HG02981 (cell line): ENCODE results near the gene RAB3GAP1.
"Not testable (repeated sequence)": the region's sequence is repeated elsewhere in the genome, so short reads cannot be mapped to it uniquely, and the experiment has no call there.

Experiments
- ATAC-seq: cut with Tn5 transposase; IDR thresholded peaks from one replicate; pipeline ENCODE4 v1.9.1; 2021; ENCODE audit warnings: mild to moderate bottlenecking, moderate library complexity; ENCODE audit not compliant: unreplicated experiment

The RAB3GAP1 gene

GRCh38 chr2:135052997-135053474 lies 944 bp downstream of the RAB3GAP1 start:
- ATAC-seq, result peak; percentile 34

GRCh38 chr2:135055182-135055786 lies 3.2 kb downstream of the RAB3GAP1 start:
- ATAC-seq, result no peak

- no peak for ATAC-seq
Observed at GRCh38 chr2:135056790-135057189, 4.7 kb downstream of the RAB3GAP1 start.

GRCh38 chr2:135059577-135059976 lies 7.5 kb downstream of the RAB3GAP1 start:
- no peak for ATAC-seq

GRCh38 chr2:135063210-135063609 lies 11.1 kb downstream of the RAB3GAP1 start:
- ATAC-seq, result no peak

GRCh38 chr2:135064149-135064548 lies 12.1 kb downstream of the RAB3GAP1 start:
- no peak for ATAC-seq

GRCh38 chr2:135066710-135067109 lies 14.6 kb downstream of the RAB3GAP1 start:
- no peak for ATAC-seq

GRCh38 chr2:135072125-135072997 lies 20.3 kb downstream of the RAB3GAP1 start:
- ATAC-seq, result no peak

GRCh38 chr2:135074216-135074615 lies 22.1 kb downstream of the RAB3GAP1 start:
- no peak for ATAC-seq

- no peak for ATAC-seq
Observed at GRCh38 chr2:135076556-135076955, 24.5 kb downstream of the RAB3GAP1 start.

GRCh38 chr2:135078417-135078816 lies 26.3 kb downstream of the RAB3GAP1 start:
- ATAC-seq, result no peak

GRCh38 chr2:135086222-135086621 lies 34.1 kb downstream of the RAB3GAP1 start:
- ATAC-seq, result no peak

GRCh38 chr2:135089597-135089996 lies 37.5 kb downstream of the RAB3GAP1 start:
- ATAC-seq, result not testable (repeated sequence)

GRCh38 chr2:135091681-135092080 lies 39.6 kb downstream of the RAB3GAP1 start:
- ATAC-seq, result no peak

GRCh38 chr2:135093193-135093592 lies 41.1 kb downstream of the RAB3GAP1 start:
- no peak for ATAC-seq

GRCh38 chr2:135093670-135094330 lies 41.7 kb downstream of the RAB3GAP1 start:
- ATAC-seq, result no peak

- ATAC-seq, result no peak
Observed at GRCh38 chr2:135094508-135094907, 42.4 kb downstream of the RAB3GAP1 start.

- no peak for ATAC-seq
Observed at GRCh38 chr2:135095591-135095990, 43.5 kb downstream of the RAB3GAP1 start.

GRCh38 chr2:135096665-135097446 lies 44.8 kb downstream of the RAB3GAP1 start:
- ATAC-seq, result no peak

GRCh38 chr2:135097532-135098231 lies 45.6 kb downstream of the RAB3GAP1 start:
- ATAC-seq, result no peak
